GM23338 (cell line): Measurements from ENCODE around the gene AKAP7. TPM values are rescaled to one million over a fixed set of nuclear protein-coding genes. Genes with fewer than 3 reads are reported as not detected.

Experiments used
- ATAC-seq: fragments of 200-7000 bp; cut with Tn5 transposase; 3 replicates; pipeline ENCODE4 v1.9.1; 2020
- DNase-seq: peaks from one replicate; pipeline ENCODE4 v3.0.0-alpha.2; 2015; ENCODE audit warnings: low spot score
- H2AFZ ChIP-seq: fragments of 200-600 bp; sonication (generic); 2 replicates; pipeline ENCODE4 v1.8.0; 2016; ENCODE audit warnings: antibody characterized with exemption, mild to moderate bottlenecking, moderate library complexity
- H3F3A ChIP-seq: fragments of 200-600 bp; sonication (generic); replicated peaks from 2 replicates; pipeline ENCODE4 v1.8.0; 2017; ENCODE audit warnings: antibody characterized with exemption, mixed run types, low read depth
- H3K27ac ChIP-seq: fragments of 200-600 bp; sonication (generic); 2 replicates; pipeline ENCODE4 v1.6.1; 2016; ENCODE audit warnings: low read depth
- H3K27me3 ChIP-seq: fragments of 200-600 bp; sonication (generic); 2 replicates; pipeline ENCODE4 v1.8.0; 2016; ENCODE audit warnings: mild to moderate bottlenecking, mixed run types, moderate library complexity; ENCODE audit not compliant: insufficient read depth
- H3K36me3 ChIP-seq: fragments of 200-600 bp; sonication (generic); 2 replicates; pipeline ENCODE4 v1.8.0; 2016; ENCODE audit warnings: mild to moderate bottlenecking; ENCODE audit not compliant: insufficient read depth
- H3K4me1 ChIP-seq: fragments of 200-600 bp; sonication (generic); 2 replicates; pipeline ENCODE4 v1.8.0; 2016; ENCODE audit warnings: mild to moderate bottlenecking, moderate library complexity; ENCODE audit not compliant: insufficient read depth
- H3K4me2 ChIP-seq: fragments of 200-600 bp; sonication (generic); 2 replicates; pipeline ENCODE4 v1.7.1; 2017; ENCODE audit warnings: mixed run types
- H3K4me3 ChIP-seq: fragments of 200-600 bp; sonication (generic); 2 replicates; pipeline ENCODE4 v1.6.1; 2016; ENCODE audit warnings: mixed run types
- H3K79me2 ChIP-seq: fragments of 200-600 bp; sonication (generic); replicated peaks from 2 replicates; pipeline ENCODE4 v1.8.0; 2017; ENCODE audit warnings: mild to moderate bottlenecking; ENCODE audit not compliant: insufficient read depth
- H3K9me2 ChIP-seq: fragments of 200-600 bp; sonication (generic); 2 replicates; pipeline ENCODE4 v1.8.0; 2017; ENCODE audit not compliant: insufficient read depth
- H4K20me1 ChIP-seq: fragments of 200-600 bp; sonication (generic); replicated peaks from 2 replicates; pipeline ENCODE4 v1.8.0; 2017; ENCODE audit warnings: mild to moderate bottlenecking; ENCODE audit not compliant: insufficient read depth
- H3K27ac Mint-ChIP-seq: 2 replicates; pipeline ENCODE4 v1.8.0; 2020; ENCODE audit warnings: inconsistent platforms, mild to moderate bottlenecking, moderate library complexity, mixed read lengths
- H3K27me3 Mint-ChIP-seq: 3 replicates; pipeline ENCODE4 v1.8.0; 2022; ENCODE audit warnings: low read depth, mild to moderate bottlenecking, moderate library complexity, mixed read lengths, inconsistent platforms; ENCODE audit not compliant: insufficient read depth, poor library complexity
- H3K36me3 Mint-ChIP-seq: 3 replicates; pipeline ENCODE4 v1.8.0; 2021; ENCODE audit warnings: low read depth, mild to moderate bottlenecking, inconsistent platforms, moderate library complexity, mixed read lengths
- H3K4me1 Mint-ChIP-seq: 3 replicates; pipeline ENCODE4 v1.8.0; 2020; ENCODE audit warnings: mild to moderate bottlenecking, inconsistent platforms, mixed read lengths
- H3K4me3 Mint-ChIP-seq: 3 replicates; pipeline ENCODE4 v1.8.0; 2021; ENCODE audit warnings: moderate library complexity, mild to moderate bottlenecking, inconsistent platforms, mixed read lengths
- H3K9me3 Mint-ChIP-seq: 3 replicates; pipeline ENCODE4 v1.8.0; 2020; ENCODE audit warnings: moderate library complexity, mild to moderate bottlenecking, inconsistent platforms, mixed read lengths
- CREB1 ChIP-seq: fragments of 250-450 bp; sonication (Bioruptor Pico); IDR thresholded peaks from 2 replicates; pipeline ENCODE4 v1.5.0; 2020; ENCODE audit warnings: low read depth, mild to moderate bottlenecking, moderate library complexity
- EZH2 ChIP-seq: fragments of 200-600 bp; sonication (generic); IDR thresholded peaks from one replicate; pipeline ENCODE4 v1.8.0; 2017; ENCODE audit warnings: antibody characterized with exemption, mild to moderate bottlenecking, low read depth; ENCODE audit not compliant: unreplicated experiment
- EZH2phosphoT487 ChIP-seq: fragments of 200-600 bp; sonication (generic); IDR thresholded peaks from one replicate; pipeline ENCODE4 v1.8.1; 2018; ENCODE audit warnings: antibody characterized with exemption; ENCODE audit not compliant: unreplicated experiment
- JUNB ChIP-seq: IDR thresholded peaks from one replicate; pipeline ENCODE4 v1.6.1; 2016; ENCODE audit warnings: antibody characterized with exemption; ENCODE audit not compliant: unreplicated experiment
- NANOG ChIP-seq: IDR thresholded peaks from 2 replicates; pipeline ENCODE4 v1.6.1; 2016; ENCODE audit warnings: antibody characterized with exemption, borderline replicate concordance
- POLR2AphosphoS5 ChIP-seq: IDR thresholded peaks from 2 replicates; pipeline ENCODE4 v1.6.1; 2016; ENCODE audit warnings: antibody characterized with exemption, low read depth
- STAT1 ChIP-seq: IDR thresholded peaks from one replicate; pipeline ENCODE4 v1.6.1; 2016; ENCODE audit warnings: antibody characterized with exemption; ENCODE audit not compliant: unreplicated experiment
- ZNF114 ChIP-seq: fragments of 250-450 bp; sonication (Bioruptor Pico); IDR thresholded peaks from 2 replicates; pipeline ENCODE4 v1.5.0; 2020; ENCODE audit warnings: mild to moderate bottlenecking, moderate library complexity
- ZNF331 ChIP-seq: fragments of 250-450 bp; sonication (Bioruptor Pico); IDR thresholded peaks from 2 replicates; pipeline ENCODE4 v1.5.0; 2020; ENCODE audit warnings: low read depth, mild to moderate bottlenecking, moderate library complexity
- polyA plus RNA-seq: library from polyadenylated mRNA; unstranded; fragments of >200 nt; fragmentation: Nextera tagmentation; extraction: Ambion mirVana; gene quantifications from 2 replicates; pipeline ENCODE4 v1.2.1, GENCODE V29; 2016
- total RNA-seq: library from RNA; depleted of rRNA; stranded (reverse); fragments of >200 nt; shearing (Covaris generic); gene quantifications from 2 replicates; pipeline ENCODE4 v1.2.3, GENCODE V29; 2014
- TF ChIP-seq, protein P1 (sequence below), 2 experiments: fragments of 200-600 bp in 1 of 2; sonication (generic) in 1 of 2; conservative IDR thresholded peaks; 2 replicates each; pipeline versions ENCODE4 v1.5.1 to v1.6.1; 2016 to 2017; ENCODE audit warnings: antibody characterized with exemption in 2 of 2, low read depth in 2 of 2, mild to moderate bottlenecking in 2 of 2, moderate library complexity in 1 of 2
- TF ChIP-seq, protein P2 (sequence below): IDR thresholded peaks from 2 replicates; pipeline ENCODE4 v1.6.1; 2016; ENCODE audit warnings: antibody characterized with exemption
- TF ChIP-seq, protein P3 (sequence below): fragments of 250-450 bp; sonication (Bioruptor Pico); IDR thresholded peaks from 2 replicates; pipeline ENCODE4 v1.5.0; 2020; ENCODE audit warnings: mild to moderate bottlenecking, moderate library complexity
- TF ChIP-seq, protein P4 (sequence below): IDR thresholded peaks from one replicate; pipeline ENCODE4 v1.6.1; 2018; ENCODE audit warnings: antibody characterized with exemption; ENCODE audit not compliant: unreplicated experiment

The AKAP7 gene
- total and polyA plus RNA-seq, 2 experiments from 2014 or later = 12.2 to 20.0 TPM

DNA sequence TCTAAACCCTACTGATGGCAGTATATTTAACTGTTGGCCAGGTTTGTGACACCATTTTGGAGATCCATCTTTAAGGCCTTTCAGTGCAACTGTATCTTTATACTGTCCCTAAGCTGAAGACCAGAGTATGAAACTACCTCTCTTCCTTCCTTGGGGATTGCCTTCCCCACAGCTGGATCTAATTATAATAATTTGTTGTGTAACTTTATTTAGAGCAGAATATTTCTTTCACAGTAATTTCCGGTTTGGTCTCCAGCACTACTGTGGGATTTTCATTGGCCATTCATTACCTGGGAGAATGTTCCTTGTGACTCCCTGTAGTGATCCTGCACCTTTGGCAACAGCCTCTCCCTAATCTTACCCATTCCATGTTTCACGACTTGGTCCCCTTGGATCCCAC is 75.2 kb downstream of the AKAP7 start:
- TF ChIP-seq STAT1 (no peak), EZH2phosphoT487 (no peak), CREB1 (CRISPR knock-in tag) (no peak), NANOG (no peak), EZH2 (no peak), POLR2AphosphoS5 (no peak), ZNF114 (CRISPR knock-in tag) (no peak), ZNF331 (no peak), JUNB (no peak)
- TF ChIP-seq, protein P1, sequence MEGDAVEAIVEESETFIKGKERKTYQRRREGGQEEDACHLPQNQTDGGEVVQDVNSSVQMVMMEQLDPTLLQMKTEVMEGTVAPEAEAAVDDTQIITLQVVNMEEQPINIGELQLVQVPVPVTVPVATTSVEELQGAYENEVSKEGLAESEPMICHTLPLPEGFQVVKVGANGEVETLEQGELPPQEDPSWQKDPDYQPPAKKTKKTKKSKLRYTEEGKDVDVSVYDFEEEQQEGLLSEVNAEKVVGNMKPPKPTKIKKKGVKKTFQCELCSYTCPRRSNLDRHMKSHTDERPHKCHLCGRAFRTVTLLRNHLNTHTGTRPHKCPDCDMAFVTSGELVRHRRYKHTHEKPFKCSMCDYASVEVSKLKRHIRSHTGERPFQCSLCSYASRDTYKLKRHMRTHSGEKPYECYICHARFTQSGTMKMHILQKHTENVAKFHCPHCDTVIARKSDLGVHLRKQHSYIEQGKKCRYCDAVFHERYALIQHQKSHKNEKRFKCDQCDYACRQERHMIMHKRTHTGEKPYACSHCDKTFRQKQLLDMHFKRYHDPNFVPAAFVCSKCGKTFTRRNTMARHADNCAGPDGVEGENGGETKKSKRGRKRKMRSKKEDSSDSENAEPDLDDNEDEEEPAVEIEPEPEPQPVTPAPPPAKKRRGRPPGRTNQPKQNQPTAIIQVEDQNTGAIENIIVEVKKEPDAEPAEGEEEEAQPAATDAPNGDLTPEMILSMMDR (conservative IDR thresholded peaks at IDR 0.05; ENCODE audit: low read depth in 2 of 2) = no peak
- TF ChIP-seq, protein P2, sequence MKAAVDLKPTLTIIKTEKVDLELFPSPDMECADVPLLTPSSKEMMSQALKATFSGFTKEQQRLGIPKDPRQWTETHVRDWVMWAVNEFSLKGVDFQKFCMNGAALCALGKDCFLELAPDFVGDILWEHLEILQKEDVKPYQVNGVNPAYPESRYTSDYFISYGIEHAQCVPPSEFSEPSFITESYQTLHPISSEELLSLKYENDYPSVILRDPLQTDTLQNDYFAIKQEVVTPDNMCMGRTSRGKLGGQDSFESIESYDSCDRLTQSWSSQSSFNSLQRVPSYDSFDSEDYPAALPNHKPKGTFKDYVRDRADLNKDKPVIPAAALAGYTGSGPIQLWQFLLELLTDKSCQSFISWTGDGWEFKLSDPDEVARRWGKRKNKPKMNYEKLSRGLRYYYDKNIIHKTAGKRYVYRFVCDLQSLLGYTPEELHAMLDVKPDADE = no peak
- TF ChIP-seq, protein P3, sequence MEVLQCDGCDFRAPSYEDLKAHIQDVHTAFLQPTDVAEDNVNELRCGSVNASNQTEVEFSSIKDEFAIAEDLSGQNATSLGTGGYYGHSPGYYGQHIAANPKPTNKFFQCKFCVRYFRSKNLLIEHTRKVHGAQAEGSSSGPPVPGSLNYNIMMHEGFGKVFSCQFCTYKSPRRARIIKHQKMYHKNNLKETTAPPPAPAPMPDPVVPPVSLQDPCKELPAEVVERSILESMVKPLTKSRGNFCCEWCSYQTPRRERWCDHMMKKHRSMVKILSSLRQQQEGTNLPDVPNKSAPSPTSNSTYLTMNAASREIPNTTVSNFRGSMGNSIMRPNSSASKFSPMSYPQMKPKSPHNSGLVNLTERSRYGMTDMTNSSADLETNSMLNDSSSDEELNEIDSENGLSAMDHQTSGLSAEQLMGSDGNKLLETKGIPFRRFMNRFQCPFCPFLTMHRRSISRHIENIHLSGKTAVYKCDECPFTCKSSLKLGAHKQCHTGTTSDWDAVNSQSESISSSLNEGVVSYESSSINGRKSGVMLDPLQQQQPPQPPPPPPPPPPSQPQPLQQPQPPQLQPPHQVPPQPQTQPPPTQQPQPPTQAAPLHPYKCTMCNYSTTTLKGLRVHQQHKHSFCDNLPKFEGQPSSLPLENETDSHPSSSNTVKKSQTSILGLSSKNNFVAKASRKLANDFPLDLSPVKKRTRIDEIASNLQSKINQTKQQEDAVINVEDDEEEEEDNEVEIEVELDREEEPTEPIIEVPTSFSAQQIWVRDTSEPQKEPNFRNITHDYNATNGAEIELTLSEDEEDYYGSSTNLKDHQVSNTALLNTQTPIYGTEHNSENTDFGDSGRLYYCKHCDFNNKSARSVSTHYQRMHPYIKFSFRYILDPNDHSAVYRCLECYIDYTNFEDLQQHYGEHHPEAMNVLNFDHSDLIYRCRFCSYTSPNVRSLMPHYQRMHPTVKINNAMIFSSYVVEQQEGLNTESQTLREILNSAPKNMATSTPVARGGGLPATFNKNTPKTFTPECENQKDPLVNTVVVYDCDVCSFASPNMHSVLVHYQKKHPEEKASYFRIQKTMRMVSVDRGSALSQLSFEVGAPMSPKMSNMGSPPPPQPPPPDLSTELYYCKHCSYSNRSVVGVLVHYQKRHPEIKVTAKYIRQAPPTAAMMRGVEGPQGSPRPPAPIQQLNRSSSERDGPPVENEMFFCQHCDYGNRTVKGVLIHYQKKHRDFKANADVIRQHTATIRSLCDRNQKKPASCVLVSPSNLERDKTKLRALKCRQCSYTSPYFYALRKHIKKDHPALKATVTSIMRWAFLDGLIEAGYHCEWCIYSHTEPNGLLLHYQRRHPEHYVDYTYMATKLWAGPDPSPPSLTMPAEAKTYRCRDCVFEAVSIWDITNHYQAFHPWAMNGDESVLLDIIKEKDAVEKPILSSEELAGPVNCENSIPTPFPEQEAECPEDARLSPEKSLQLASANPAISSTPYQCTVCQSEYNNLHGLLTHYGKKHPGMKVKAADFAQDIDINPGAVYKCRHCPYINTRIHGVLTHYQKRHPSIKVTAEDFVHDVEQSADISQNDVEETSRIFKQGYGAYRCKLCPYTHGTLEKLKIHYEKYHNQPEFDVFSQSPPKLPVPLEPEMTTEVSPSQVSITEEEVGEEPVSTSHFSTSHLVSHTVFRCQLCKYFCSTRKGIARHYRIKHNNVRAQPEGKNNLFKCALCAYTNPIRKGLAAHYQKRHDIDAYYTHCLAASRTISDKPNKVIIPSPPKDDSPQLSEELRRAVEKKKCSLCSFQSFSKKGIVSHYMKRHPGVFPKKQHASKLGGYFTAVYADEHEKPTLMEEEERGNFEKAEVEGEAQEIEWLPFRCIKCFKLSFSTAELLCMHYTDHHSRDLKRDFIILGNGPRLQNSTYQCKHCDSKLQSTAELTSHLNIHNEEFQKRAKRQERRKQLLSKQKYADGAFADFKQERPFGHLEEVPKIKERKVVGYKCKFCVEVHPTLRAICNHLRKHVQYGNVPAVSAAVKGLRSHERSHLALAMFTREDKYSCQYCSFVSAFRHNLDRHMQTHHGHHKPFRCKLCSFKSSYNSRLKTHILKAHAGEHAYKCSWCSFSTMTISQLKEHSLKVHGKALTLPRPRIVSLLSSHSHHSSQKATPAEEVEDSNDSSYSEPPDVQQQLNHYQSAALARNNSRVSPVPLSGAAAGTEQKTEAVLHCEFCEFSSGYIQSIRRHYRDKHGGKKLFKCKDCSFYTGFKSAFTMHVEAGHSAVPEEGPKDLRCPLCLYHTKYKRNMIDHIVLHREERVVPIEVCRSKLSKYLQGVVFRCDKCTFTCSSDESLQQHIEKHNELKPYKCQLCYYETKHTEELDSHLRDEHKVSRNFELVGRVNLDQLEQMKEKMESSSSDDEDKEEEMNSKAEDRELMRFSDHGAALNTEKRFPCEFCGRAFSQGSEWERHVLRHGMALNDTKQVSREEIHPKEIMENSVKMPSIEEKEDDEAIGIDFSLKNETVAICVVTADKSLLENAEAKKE (CRISPR knock-in tag) = no peak
- TF ChIP-seq, protein P4, sequence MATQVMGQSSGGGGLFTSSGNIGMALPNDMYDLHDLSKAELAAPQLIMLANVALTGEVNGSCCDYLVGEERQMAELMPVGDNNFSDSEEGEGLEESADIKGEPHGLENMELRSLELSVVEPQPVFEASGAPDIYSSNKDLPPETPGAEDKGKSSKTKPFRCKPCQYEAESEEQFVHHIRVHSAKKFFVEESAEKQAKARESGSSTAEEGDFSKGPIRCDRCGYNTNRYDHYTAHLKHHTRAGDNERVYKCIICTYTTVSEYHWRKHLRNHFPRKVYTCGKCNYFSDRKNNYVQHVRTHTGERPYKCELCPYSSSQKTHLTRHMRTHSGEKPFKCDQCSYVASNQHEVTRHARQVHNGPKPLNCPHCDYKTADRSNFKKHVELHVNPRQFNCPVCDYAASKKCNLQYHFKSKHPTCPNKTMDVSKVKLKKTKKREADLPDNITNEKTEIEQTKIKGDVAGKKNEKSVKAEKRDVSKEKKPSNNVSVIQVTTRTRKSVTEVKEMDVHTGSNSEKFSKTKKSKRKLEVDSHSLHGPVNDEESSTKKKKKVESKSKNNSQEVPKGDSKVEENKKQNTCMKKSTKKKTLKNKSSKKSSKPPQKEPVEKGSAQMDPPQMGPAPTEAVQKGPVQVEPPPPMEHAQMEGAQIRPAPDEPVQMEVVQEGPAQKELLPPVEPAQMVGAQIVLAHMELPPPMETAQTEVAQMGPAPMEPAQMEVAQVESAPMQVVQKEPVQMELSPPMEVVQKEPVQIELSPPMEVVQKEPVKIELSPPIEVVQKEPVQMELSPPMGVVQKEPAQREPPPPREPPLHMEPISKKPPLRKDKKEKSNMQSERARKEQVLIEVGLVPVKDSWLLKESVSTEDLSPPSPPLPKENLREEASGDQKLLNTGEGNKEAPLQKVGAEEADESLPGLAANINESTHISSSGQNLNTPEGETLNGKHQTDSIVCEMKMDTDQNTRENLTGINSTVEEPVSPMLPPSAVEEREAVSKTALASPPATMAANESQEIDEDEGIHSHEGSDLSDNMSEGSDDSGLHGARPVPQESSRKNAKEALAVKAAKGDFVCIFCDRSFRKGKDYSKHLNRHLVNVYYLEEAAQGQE = no peak
- no peaks in the 10 kb centered on the region for H3K9me3 Mint-ChIP-seq
- ATAC-seq = no peak
- Histone ChIP-seq H4K20me1 (no peaks in the 10 kb centered on the region), H3K4me2 (no peak overlapping the region), H3K27ac (no peak overlapping the region), H3K9me2 (0 out of 2 replicates have a peak, but pooled peaks cover 5% of the 10 kb centered on the region), H3K4me3 (no peak overlapping the region), H3K36me3 (no peaks in the 10 kb centered on the region), H2AFZ (no peak overlapping the region), H3K27me3 (no peaks in the 10 kb centered on the region), H3K4me1 (peaks cover 21% of the 10 kb centered on the region), H3K79me2 (no peaks in the 10 kb centered on the region), H3F3A (no peaks in the 10 kb centered on the region)
- H3K4me3 Mint-ChIP-seq = no peak overlapping the region
- no peaks in the 10 kb centered on the region for H3K27me3 Mint-ChIP-seq
- peaks cover 7% of the 10 kb centered on the region for H3K36me3 Mint-ChIP-seq
- peaks cover 20% of the 10 kb centered on the region; the same call in 2 of the 3 replicates for H3K4me1 Mint-ChIP-seq
- no peak overlapping the region for H3K27ac Mint-ChIP-seq
- no peak for DNase-seq
